GM19043 (cell line): ENCODE measurements around the gene OPCML.

Experiments
- ATAC-seq: cut with Tn5 transposase; IDR thresholded peaks from one replicate; pipeline ENCODE4 v1.9.1; 2021; ENCODE audit warnings: low read depth; ENCODE audit not compliant: unreplicated experiment

The OPCML gene

GRCh38 chr11:133096981-133097380 is 435.3 kb downstream of the OPCML start:
- no peak for ATAC-seq

- ATAC-seq, result no peak
These were observed 445.8 kb downstream of the OPCML start for GRCh38 chr11:133086518-133086917.

- ATAC-seq, result peak; percentile 94
These were observed 449.3 kb downstream of the OPCML start for GRCh38 chr11:133082841-133083488.

DNA sequence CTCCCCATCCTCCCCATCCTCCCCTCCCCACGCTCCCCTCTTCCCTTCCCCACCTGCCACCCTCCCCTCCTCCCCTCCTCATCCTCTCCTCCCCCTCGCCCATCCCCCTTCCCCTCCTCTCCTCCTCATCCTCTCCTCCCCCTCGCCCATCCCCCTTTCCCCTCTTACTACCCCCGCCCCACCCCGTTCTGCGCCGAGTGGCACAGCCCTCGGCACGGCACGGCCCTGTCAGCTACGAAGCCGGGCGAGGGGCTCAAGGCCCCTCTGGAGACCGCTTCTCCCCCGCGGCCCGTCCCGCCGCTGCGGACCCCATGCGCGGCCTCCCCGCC is 449.9 kb downstream of the OPCML start:
- ATAC-seq, result no peak

GRCh38 chr11:133081730-133082452 is 450.4 kb downstream of the OPCML start:
- ATAC-seq, result no peak

DNA sequence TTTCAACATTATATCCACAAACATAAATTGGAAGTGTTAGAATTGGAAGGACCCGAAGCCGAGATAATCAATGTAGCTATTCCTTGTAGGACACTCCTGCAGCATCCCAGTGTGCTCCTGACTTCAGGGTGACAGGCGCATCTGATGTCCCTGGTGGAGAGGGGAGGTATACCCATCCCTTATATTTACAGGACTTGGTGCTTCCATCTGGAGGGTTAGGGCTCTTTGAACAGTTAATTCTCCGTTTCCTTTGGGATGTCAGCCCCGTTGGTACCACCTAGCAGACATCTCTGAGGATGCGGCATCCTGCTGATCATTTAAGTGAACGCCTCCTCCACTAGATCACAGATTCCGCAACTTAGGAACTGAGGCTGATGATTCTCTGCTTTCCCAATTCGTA is 451.3 kb downstream of the OPCML start:
- no peak for ATAC-seq

GRCh38 chr11:133078591-133079404 is 453.5 kb downstream of the OPCML start:
- no peak for ATAC-seq

DNA sequence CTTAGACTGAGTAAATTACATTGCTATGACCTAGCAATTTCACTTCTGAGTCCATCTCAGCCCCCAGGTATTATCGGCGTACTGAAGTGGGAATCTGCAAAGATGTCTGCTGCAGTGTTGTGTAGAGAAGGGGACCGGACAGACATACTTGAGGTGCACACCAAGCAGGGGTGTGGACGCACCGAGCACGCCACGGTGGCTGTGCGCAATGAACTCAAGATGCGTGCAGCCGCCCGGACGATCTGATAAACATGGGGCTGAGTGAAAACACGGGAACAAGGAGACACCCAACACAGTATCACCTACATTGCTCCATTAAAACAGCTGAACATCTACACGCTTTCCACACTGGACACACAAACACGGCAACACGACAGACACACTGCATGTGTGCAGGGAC is 454.3 kb downstream of the OPCML start:
- no peak for ATAC-seq

DNA sequence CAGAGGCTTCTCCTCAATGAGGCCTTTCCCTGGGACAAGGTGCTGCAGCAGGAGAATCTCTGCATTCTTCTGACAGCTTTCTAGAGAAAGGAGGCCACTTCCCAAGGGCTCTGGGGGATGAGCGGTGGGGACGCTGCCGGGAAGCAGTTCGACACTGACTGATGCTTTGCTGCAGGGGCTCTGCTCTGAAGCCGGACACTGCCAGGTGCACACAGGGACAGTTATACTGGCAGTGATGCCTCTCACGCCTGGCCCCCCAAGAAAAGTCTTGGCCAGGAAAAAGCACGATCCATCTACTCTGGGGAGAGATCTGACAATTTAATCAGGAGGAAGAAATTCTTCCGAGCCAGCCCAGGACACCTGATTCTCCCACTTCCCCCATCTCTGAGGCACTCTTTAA is 456.9 kb downstream of the OPCML start:
- no peak for ATAC-seq

- ATAC-seq, result no peak
These were observed 459.3 kb downstream of the OPCML start for GRCh38 chr11:133072858-133073582.

- ATAC-seq, result no peak
These were observed 459.9 kb downstream of the OPCML start for GRCh38 chr11:133072378-133072777.

DNA sequence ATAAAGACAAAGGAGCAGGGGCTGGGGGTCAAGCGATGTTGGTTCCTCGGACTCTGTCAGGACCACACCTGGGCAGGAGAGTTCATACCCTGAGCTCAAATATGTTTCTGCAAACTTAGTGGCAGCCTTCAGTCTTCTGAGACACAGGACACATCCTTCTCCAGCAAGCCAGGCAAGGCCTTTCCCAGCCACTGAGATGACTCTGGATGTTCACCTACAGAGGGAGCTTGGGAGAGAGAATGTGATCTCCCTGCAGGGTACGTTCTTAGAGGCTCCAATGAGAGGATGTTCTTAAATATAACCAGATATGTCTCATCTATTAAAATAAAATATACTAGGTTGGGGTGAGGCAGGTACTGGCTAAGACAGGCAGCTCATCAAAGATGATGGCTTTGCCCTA is 461.5 kb downstream of the OPCML start:
- ATAC-seq, result no peak

DNA sequence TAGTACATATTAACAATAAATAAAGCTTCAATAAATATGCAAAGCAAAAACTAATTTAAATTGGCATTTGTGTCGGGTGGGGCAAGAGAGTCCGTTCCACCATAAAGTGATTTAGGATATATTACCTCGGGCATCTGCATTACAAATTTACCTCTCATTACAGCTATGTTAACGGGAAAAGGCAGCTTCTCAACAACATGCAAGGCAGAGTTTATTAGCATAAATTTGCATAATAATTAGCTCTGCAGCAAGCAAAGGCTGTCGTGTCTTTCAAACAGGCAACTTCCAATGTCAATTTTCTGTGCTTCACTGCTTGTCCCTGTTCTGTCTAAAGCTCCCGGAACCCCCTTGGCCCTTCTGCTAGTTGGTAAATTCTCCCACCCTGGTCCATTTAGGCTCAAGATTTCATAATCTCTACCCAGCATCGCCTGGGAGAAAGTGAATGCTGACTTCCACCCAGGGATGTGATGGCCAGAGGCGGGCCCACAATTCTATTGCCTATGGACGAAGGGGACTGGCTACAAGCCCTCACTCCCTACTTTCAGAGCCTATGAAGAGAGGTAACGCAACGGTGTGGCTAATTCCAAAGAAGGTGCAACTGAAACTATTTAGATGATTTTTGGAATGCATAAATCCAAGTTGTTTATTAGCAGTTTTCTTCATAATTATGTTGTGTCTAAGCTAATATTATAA is 462.1 kb downstream of the OPCML start:
- no peak for ATAC-seq

- no peak for ATAC-seq
These were observed 466.3 kb downstream of the OPCML start for GRCh38 chr11:133065847-133066485.

DNA sequence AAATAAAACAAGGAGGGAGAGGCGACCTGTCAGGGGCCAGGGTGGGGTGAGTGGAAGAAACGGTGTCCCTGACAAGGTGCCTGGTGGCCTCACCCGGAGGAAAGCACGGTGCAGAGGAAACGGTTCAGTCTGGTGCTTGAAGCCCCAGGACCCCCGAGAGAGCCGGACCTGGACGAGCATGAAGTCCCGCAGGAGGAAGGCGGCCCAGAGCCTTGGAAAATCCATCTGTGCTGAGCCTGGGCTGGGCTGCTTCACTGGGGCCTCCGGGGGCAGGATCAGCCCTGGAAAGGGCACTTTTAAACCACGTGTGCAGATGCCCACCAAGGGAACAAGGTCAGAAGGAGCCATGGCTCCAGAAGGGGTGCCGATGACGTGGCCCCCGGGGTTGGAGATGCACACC is 467.3 kb downstream of the OPCML start:
- ATAC-seq, result no peak

DNA sequence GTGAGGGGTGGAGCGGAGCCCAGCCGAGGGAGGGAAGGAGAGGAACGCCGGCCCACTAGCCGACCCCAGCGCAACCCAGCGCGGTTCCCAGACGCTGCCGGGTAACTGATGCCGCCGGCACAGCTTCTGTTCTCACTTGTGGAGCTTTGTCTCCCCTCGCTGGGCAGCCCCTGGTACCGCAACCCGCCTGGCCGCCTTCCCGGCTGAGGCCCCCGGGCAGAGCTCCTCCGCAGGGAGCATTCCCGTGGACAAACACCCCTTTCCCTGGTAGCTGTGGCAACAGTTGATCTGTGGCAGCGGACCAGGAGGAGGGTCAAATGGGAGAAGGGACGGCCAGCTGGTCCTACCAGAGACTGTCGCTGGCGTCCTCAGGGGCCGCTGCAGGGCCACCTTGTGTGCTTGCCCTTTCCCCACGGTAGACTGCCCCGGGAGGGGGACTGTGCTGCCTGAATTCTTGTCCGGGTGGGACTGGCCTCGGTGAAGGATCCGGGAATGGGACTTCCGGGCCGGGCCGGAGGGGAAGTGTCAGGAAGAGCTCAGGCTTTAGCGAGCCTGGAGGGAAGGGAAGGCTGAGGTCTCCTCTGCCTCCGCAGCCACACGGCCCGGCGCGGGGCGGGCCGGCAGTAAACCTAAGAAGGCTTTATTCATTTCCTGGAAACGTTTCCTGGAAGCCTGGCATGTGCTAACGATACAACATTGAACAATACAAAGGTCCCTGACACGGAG is 468.0 kb downstream of the OPCML start:
- ATAC-seq, result no peak

DNA sequence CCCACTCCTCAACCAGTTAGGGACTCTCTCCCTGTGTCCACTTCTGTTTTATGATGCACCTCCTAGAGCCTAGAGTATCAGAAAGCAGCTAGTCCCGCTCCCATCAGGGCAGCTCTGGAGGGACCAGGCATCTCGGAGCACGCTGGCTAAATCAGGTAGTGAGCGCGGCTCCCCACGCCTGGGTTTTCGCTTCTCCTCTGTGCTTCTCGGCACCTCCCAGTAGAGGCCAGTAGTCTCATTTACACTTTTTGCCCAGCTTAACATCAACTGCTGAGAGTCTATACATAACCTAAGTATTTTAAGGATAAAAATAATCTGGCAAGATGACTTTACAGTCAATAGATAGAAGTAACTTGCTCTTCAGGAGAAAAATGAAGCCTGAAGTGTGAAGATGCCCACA is 473.8 kb downstream of the OPCML start:
- ATAC-seq, result no peak

DNA sequence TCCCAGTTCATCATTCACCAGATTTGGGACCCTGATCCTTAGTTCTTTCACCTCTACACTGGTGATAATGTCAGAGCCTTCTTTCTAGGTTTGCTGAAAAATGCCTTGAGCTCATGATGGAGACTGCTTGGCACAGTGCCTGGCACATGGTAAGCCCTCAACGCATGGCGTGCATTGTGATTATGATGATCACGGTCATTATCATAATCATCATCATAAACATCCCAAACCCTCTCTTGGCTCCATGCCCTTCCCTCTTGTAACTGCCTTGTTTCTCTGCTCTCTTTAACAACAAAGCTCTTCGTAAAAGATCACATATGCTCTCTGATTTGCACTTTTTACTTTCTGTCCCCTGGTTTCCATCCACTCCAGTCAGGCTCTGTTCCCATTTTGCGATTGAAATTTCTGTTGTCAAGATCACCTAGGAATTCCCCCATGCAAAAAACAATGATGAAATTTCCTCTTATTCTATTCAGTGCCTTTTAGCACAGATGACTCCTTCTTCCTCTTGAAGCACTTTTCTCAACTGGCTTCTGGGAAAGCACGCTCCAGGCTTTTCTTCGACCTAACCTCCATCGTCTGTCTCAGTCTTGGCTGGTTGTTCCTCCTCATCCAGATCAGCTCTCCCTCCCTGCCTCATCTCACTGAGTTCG is 479.1 kb downstream of the OPCML start:
- ATAC-seq, result no peak

GRCh38 chr11:133052537-133052936 is 479.8 kb downstream of the OPCML start:
- no peak for ATAC-seq
